K562 (cell line): ENCODE results near the gene INPP5K.

ENCODE experiments used
- MNT ChIP-seq, 2 experiments: fragments of 450-650 bp; conservative IDR thresholded peaks; 2 replicates each; pipeline ENCODE4 v1.6.1; 2017; ENCODE audit warnings: mild to moderate bottlenecking in 2 of 2, moderate library complexity in 2 of 2
- TAF7 ChIP-seq: fragments of 450-650 bp; IDR thresholded peaks from 2 replicates; pipeline ENCODE4 v1.6.1; 2016; ENCODE audit warnings: missing genetic modification characterization, missing compliant biosample characterization
- ZNF398 ChIP-seq: fragments of 250-450 bp; sonication (Bioruptor Pico); IDR thresholded peaks from 2 replicates; pipeline ENCODE4 v1.8.0; 2021; ENCODE audit warnings: moderate library complexity, mild to moderate bottlenecking, inconsistent platforms

- TF ChIP-seq TAF7 = no peak
- no peak for TF ChIP-seq ZNF398 (CRISPR knock-in tag)
- no peak for TF ChIP-seq MNT (conservative IDR thresholded peaks at IDR 0.05)
Measured at GRCh38 chr17:1480747-1481465, 35.5 kb downstream of the INPP5K start.
